GM21737 (cell line): ENCODE results near the gene MMS19.
"Not testable (repeated sequence)": the region's sequence is repeated elsewhere in the genome, so short reads cannot be mapped to it uniquely, and the experiment has no call there.

ENCODE experiments used
- ATAC-seq: cut with Tn5 transposase; IDR thresholded peaks from one replicate; pipeline ENCODE4 v1.9.1; 2021; ENCODE audit warnings: mild to moderate bottlenecking, moderate library complexity; ENCODE audit not compliant: unreplicated experiment

The MMS19 gene

GRCh38 chr10:97503406-97503805 is 5.2 kb upstream of the MMS19 start:
- ATAC-seq, result no peak

DNA sequence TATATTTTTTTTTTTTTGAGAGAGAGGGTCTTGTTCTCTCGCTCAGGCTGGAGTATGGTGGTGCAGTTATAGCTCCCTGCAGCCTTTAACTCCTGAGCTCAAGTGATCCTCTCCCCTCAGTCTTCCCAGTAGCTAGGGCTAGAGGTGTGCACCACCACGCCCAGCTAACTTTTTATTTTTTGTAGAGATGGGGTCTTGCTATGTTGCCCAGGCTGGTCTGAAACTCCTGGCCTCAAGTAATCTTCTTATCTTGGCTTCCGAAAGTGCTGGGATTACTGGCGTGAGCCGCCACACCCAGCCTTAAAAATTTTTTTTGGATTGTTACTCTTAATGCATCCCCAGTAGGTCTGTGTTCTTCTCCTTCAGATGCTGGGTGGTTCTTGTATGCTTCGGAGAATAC is 4.7 kb upstream of the MMS19 start:
- ATAC-seq, result no peak

GRCh38 chr10:97500297-97500575 is 2.0 kb upstream of the MMS19 start:
- no peak for ATAC-seq

- no peak for ATAC-seq
Observed at GRCh38 chr10:97499561-97500296, 1.5 kb upstream of the MMS19 start.

- ATAC-seq, result peak; percentile 2
Observed at GRCh38 chr10:97498841-97499560, 779 bp upstream of the MMS19 start, which contains the start of gene UBTD1. TSS of gene UBTD1 (plus strand) at chr10:97498924. CDS start at chr10:97499204, 280 bp downstream.

DNA sequence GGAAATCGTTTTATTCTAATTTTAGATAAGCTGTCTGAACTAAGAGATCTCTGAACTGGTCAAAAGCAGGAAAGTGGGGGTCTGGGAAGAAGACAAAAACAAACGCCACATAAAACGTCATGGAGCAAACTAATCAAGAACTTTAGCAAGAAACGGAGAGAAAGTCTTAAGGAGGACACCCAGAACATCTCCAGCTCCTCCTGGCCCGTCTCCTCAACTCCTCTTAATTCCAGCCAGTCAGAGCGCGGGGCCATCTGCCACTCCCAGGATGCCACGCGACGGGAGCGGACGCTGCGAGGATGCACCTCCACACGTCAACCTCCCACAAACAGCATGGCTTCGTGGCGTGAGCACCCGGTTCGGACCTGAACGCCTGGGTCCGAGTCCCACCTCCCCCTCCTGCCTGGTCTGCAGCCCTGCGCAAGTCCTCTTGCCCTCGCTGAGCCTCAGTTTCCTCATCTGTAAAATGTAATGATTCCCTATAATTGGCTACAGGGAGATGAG is 598 bp downstream of the MMS19 start:
- peak; percentile 30 for ATAC-seq

DNA sequence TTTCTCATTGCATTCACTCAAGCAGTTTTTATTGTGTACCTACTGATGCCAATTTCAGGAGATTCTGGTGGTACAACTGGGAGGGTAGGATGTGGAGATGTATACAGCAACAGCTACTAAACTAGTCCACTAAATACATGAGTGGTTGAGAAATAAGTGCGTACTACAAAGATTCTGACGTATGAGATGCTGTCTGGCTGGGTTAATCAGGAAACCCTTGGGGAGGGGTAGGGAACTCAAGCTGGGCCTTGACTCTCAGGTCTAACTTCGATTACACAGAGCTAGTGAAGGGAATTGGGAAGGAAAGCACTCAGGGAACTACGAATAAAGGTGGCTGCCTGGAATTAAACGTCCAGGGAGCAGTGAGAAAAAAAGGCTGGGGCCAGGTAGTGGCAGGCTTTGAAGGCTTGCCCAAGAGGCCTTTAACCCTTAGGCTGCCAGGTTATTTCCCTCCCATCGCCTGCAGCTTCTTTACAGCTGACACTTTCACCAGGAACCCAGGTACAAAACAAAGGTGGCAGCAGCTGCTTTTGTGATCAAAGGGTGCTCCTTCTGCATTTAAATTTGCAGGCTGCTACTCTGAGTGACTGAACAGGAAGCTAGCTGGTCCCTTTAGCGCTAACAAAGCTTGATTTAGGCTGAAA is 3.2 kb downstream of the MMS19 start:
- ATAC-seq, result no peak

- ATAC-seq, result no peak
Observed at GRCh38 chr10:97494151-97494550, 4.1 kb downstream of the MMS19 start.

- ATAC-seq, result no peak
Observed at GRCh38 chr10:97490592-97490991, 7.6 kb downstream of the MMS19 start.

- no peak for ATAC-seq
Observed at GRCh38 chr10:97485647-97486281, 12.5 kb downstream of the MMS19 start.

- no peak for ATAC-seq
Observed at GRCh38 chr10:97483921-97484320, 14.3 kb downstream of the MMS19 start.

- ATAC-seq, result no peak
Observed at GRCh38 chr10:97483506-97483905, 14.7 kb downstream of the MMS19 start.

DNA sequence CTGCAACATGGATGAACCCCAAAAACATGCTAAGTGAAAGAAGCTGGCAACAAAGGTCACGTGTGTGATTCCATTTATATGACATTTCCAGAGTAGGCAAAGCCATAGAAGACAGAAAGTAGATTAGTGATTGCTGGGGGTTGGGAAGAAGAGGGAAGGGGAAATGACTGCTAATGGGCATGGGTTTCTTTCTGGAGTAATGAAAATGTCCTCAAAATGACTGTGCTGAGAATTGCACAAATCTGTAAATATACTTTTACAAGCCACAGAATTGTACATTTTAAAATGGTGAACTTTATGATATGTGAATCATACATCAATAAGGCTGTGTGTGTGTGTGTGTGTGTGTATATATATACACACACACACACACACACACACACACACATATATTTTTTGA is 15.8 kb downstream of the MMS19 start:
- ATAC-seq, result no peak

DNA sequence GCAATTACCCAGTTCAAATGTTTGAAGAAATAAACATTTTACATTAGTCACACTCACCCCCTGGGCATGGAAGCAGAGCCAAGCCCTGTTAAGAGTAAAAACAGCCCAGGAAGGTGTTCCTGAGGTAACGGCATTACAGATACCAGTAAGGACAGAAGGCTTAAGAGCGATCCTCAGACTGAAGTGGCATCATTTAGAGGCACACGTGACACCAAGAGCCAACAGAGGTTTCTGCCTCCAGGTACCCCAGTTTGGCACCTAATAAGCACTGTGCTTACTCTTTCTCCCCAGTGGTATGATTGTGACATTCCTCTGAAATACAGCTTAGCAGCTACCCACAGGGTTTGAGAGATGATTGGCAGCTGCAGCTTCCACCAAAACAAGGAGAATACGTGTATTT is 17.2 kb downstream of the MMS19 start:
- ATAC-seq, result no peak

GRCh38 chr10:97479939-97480338 is 18.3 kb downstream of the MMS19 start:
- no peak for ATAC-seq

DNA sequence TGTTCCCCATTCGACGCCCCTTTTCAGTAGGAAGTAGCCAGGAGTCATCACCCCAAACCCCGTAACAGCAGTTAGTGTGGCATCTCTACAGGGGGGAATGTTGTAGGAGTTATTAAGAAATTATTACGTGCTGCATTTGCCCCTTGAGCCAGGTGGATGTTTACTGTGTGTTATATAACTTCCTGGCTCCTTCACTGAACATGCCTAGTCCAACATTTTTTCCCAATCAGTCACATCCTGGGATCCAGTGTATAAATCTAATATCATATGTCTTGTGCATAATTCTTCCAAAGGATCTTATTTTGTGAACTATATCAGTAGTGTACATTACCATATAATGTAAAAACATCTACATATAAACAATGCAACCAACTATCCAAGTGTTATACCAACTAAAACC is 18.8 kb downstream of the MMS19 start:
- not testable (repeated sequence) for ATAC-seq

DNA sequence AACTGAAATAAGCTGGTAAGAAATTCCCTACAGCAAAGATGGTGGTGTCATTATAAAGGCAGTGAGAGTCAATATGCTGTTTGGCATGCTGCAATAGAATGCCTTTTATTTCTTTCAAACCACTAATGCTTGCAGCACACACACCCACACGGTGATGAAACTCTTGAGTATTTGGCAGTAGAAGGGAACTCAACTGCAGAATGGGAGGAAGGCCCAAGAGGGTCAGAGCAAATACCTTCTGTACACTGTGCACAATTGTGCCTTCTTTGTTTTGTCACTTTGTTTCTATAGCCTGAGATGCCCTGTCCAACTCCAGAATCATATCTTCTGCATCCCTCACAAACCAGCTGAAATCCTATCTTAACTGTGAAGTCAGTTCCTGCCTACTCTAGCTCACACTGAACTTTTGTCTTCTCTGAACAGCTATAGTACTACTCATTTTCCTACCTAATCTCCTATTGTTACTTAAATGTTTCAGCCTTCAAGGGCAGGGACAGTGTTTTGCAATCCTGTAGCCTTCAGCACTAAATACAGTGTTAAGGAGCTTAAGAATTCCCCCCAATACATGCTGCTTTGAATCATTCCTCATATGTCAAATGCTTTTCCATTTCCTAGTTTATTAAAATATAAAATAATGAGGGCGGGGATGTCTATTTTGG is 22.2 kb downstream of the MMS19 start:
- ATAC-seq, result no peak

GRCh38 chr10:97474918-97475317 is 23.3 kb downstream of the MMS19 start:
- no peak for ATAC-seq

DNA sequence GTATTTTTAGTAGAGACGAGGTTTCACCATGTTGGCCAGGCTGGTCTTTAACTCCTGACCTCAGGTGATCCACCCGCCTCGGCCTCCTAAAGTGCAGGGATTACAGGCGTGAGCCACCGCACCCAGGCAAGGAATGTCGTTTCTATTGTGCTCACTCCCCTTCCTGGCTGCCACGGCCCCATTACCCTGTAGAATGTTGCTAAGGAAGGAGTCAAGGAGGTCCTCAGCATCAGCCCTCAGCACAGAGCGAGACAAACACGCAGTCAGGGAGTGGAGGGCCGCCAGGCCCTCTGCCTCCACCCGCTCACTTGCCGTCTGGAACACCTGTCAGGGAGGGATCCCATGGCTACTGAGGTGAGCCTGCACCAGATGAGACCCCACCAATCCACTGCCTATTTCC is 29.4 kb downstream of the MMS19 start:
- ATAC-seq, result not testable (repeated sequence)

GRCh38 chr10:97468162-97468561 is 30.1 kb downstream of the MMS19 start:
- no peak for ATAC-seq

DNA sequence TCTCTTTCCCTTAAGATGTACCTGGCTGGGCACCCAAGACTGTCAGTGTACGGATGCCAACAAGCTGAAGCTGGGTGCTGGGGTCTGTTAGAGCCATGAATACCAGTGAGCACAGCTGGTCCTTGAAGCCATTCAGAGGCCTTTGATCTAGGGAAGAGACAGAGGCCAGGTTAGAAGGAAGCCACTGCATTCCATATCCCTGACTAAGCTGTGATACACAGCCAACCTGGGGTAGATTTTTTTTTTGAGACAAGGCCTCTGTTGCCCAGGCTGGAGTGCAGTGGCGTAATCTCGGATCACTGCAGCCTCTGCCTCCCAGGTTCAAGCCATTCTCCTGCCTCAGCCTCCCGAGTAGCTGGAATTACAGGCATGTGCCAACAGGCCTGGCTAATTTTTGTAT is 31.5 kb downstream of the MMS19 start:
- ATAC-seq, result no peak
